ENCODE data around the gene PRDM11. TPM values are rescaled to one million over a fixed set of nuclear protein-coding genes. Genes with fewer than 3 reads are reported as not detected.

PRDM11 gene
- total and polyA plus RNA-seq, 2 of the 4 experiments (the other 2 are of a cell fraction): 2.2 to 2.7 TPM

DNA sequence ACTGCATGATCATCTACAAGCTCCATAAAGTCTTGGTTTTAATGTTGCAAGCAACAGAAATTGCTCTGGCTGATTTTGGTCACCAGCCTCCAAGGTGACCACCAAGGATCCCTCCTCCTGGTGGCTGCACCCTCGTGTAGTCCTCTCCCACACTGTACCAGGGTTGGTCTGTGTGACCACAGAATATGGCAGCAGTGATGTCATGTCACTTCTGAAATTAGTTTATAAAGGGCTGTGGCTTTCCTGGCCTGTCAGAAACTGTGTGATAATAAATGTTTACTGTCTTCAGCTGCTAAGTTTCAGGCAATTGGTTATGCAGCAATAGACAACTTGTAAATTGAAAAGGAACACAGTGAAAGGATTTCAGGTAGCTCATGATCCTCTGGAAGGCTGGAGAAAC is 5.3 kb upstream of the PRDM11 start:
- no CpG with 5 or more reads among the region's 1 CpG for WGBS, 2 experiments (ENCODE audit: extremely low coverage in 2 of 2, insufficient read length in 1 of 2)
- Histone ChIP-seq H4K5ac (ENCODE audit: low read depth, low read length) (no peak overlapping the region), H2AFZ (replicated peaks; ENCODE audit: low read length, poor library complexity) (no peak overlapping the region), H2BK5ac (ENCODE audit: low read depth, low read length, poor library complexity, severe bottlenecking) (no peak overlapping the region), H3K27me3 (ENCODE audit: control insufficient read depth, insufficient read depth, low read length) (peaks cover 33% of the 10 kb centered on the region), H3K4me1 (ENCODE audit: control insufficient read depth, insufficient read depth, low read length) (peaks cover 2% of the 10 kb centered on the region; the same call in 1 of the 2 replicates), H3K18ac (ENCODE audit: low read depth, low read length) (no peak overlapping the region), H3K79me1 (ENCODE audit: low read depth in 1 of 2, low read length in 2 of 2) (no peaks in the 10 kb centered on the region), H3K9me1 (ENCODE audit: insufficient read depth, low read length) (no peaks in the 10 kb centered on the region), H3K56ac (ENCODE audit: extremely low read depth, insufficient read depth, low read length) (no peak overlapping the region), H2AK5ac (ENCODE audit: low read depth, low read length) (no peak overlapping the region), H3K23ac (ENCODE audit: low read depth, low read length) (no peak overlapping the region), H2BK120ac (ENCODE audit: low read depth, low read length) (no peak overlapping the region), H3K14ac (replicated peaks; ENCODE audit: low read depth, low read length) (no peak overlapping the region), H3K9me3 (ENCODE audit: control insufficient read depth, insufficient read depth, low read length) (no peaks in the 10 kb centered on the region), H3K27ac (ENCODE audit: insufficient read depth, low read length) (no peak overlapping the region), H2BK20ac (ENCODE audit: low read depth, low read length) (no peak overlapping the region), H2BK15ac (ENCODE audit: low read depth, low read length) (no peak overlapping the region), H4K8ac (ENCODE audit: low read depth in 2 of 2, low read length in 2 of 2) (no peak overlapping the region), H3K36me3 (ENCODE audit: control insufficient read depth, insufficient read depth, low read length) (no peaks in the 10 kb centered on the region), H4K91ac (ENCODE audit: insufficient read depth, low read depth, low read length) (no peak overlapping the region), H3K9ac (ENCODE audit: low read depth, low read length) (no peak overlapping the region), H3K4me2 (ENCODE audit: low read depth, low read length) (no peak overlapping the region), H3K4me3 (ENCODE audit: insufficient read depth, low read depth, low read length) (no peak overlapping the region), H4K20me1 (ENCODE audit: insufficient read depth, low read length) (no peaks in the 10 kb centered on the region), H3K4ac (ENCODE audit: low read depth, low read length) (no peak overlapping the region), H2AK9ac (replicated peaks; ENCODE audit: low read depth, low read length, poor library complexity) (no peak overlapping the region)
- ChIA-PET POLR2A (ENCODE audit: unreplicated experiment) (no interaction called here), CTCF (no interaction called here)
- DNase-seq: no peak
- dilution Hi-C loops (cut with HindIII; ENCODE audit: low sequenced_read_pairs, unreplicated experiment) (no loop called here), in situ Hi-C loops (cut with MboI; ENCODE audit: low sequenced_read_pairs) (no loop called here), intact Hi-C loops (cut with micrococcal nuclease) (no loop called here)
- no peak for TF ChIP-seq MAZ (IDR thresholded peaks at IDR 0.05; ENCODE audit: borderline replicate concordance, low read depth, low read length)
- TF ChIP-seq CEBPB (IDR thresholded peaks at IDR 0.05; ENCODE audit: low read depth, low read length): no peak
- TF ChIP-seq POLR2A (IDR thresholded peaks at IDR 0.05; ENCODE audit: low read depth, low read length): no peak
- ATAC-seq (ENCODE audit: low read depth): no peak
- no TSS peak for BruUV-seq (replicated peaks)
